K562 (cell line): ENCODE measurements around the gene RNF31. TPM values are rescaled to one million over a fixed set of nuclear protein-coding genes. Genes with fewer than 3 reads are reported as not detected.

Experiments
- ARID4B ChIP-seq: sonication (generic); formaldehyde crosslinking; IDR thresholded peaks from 2 replicates; pipeline ENCODE4 v1.8.0; 2022; ENCODE audit warnings: mild to moderate bottlenecking, missing genetic modification reagents
- ATF1 ChIP-seq, 2 experiments: fragments of 450-650 bp in 1 of 2; IDR thresholded peaks; 2 replicates each; pipeline ENCODE4 v1.6.1; 2016; ENCODE audit warnings: missing compliant biosample characterization in 1 of 2, missing genetic modification characterization in 1 of 2
- CCAR2 ChIP-seq: fragments of 200-400 bp; formaldehyde crosslinking; IDR thresholded peaks from 2 replicates; pipeline ENCODE4 v1.6.1; 2017; ENCODE audit warnings: mild to moderate bottlenecking, low read depth, low read length
- CREM ChIP-seq: IDR thresholded peaks from 2 replicates; pipeline ENCODE4 v1.6.1; 2014; ENCODE audit warnings: antibody characterized with exemption, low read depth
- DPF2 ChIP-seq: fragments of 450-650 bp; IDR thresholded peaks from 2 replicates; pipeline ENCODE4 v1.6.1; 2016
- ELF2 ChIP-seq: fragments of 250-450 bp; sonication (Bioruptor Pico); IDR thresholded peaks from 2 replicates; pipeline ENCODE4 v1.5.0; 2021; ENCODE audit warnings: mild to moderate bottlenecking
- KAT2B ChIP-seq: IDR thresholded peaks from one replicate; pipeline ENCODE4 v1.6.1; 2012; ENCODE audit warnings: low read depth, mild to moderate bottlenecking, control low read depth, inconsistent platforms, low read length, moderate library complexity
- NR4A1 ChIP-seq, 2 experiments: fragments of 250-450 bp in 1 of 2; fragments of 450-650 bp in 1 of 2; sonication (Bioruptor Pico) in 1 of 2; IDR thresholded peaks; 2 replicates each; pipeline versions ENCODE4 v1.4.0 to v1.6.1; 2016 to 2020; ENCODE audit warnings: mild to moderate bottlenecking in 2 of 2, missing compliant biosample characterization in 1 of 2, missing genetic modification characterization in 1 of 2, moderate library complexity in 1 of 2
- ZBED1 ChIP-seq: IDR thresholded peaks from 2 replicates; pipeline ENCODE4 v1.6.1; 2014
- ZBTB43 ChIP-seq: sonication (generic); formaldehyde crosslinking; IDR thresholded peaks from 2 replicates; pipeline ENCODE4 v1.8.0; 2023; ENCODE audit warnings: mild to moderate bottlenecking, missing genetic modification reagents
- ZBTB5 ChIP-seq: fragments of 450-650 bp; IDR thresholded peaks from 2 replicates; pipeline ENCODE4 v1.6.1; 2017; ENCODE audit warnings: antibody characterized with exemption
- ZNF253 ChIP-seq: fragments of 250-450 bp; sonication (Bioruptor Pico); conservative IDR thresholded peaks from 2 replicates; pipeline ENCODE4 v1.6.1; 2021; ENCODE audit warnings: mild to moderate bottlenecking
- ZNF740 ChIP-seq, 3 experiments: fragments of 200-800 bp in 1 of 3; sonication (Bioruptor generic) in 1 of 3; sonication (generic) in 1 of 3; formaldehyde crosslinking in 1 of 3; IDR thresholded peaks; 2 replicates each; pipeline versions ENCODE4 v1.6.1 to v1.8.0; 2016 to 2022; ENCODE audit warnings: mild to moderate bottlenecking in 2 of 3, missing compliant biosample characterization in 2 of 3, missing genetic modification characterization in 2 of 3, missing genetic modification reagents in 1 of 3
- polyA plus RNA-seq, 8 experiments: library from polyadenylated mRNA; depleted of rRNA in 4 of 8; stranded (reverse) in 5 of 8; unstranded in 3 of 8; fragments of >200 nt; fragmentation: Nextera tagmentation in 2 of 8; fragmentation: Illumina TruSeq in 1 of 8; extraction: Ambion mirVana in 2 of 8; extraction: Trizol in 1 of 8; gene quantifications; 2 replicates each; pipeline versions ENCODE4 v1.2.1 to v1.2.3, GENCODE V29; 2011 to 2014; ENCODE audit warnings: inconsistent platforms in 1 of 8, missing spikeins in 1 of 8
- total RNA-seq, 7 experiments: library from RNA; depleted of rRNA in 6 of 7; stranded (reverse); fragments of >200 nt in 6 of 7; fragmentation: Illumina TruSeq in 2 of 7; extraction: Trizol in 2 of 7; gene quantifications; 2 replicates each; pipeline versions ENCODE4 v1.2.1 to v1.2.3, GENCODE V29; 2011 to 2021; ENCODE audit warnings: low replicate concordance in 1 of 7

Gene RNF31
- total and polyA plus RNA-seq, 9 of the 15 experiments (the other 6 are each of a cell fraction or from before 2014, with no cell fraction given): 3.1 to 47.6 (median 19.1) TPM

- no peak for TF ChIP-seq ZBED1
- TF ChIP-seq ZNF253: no peak
- TF ChIP-seq DPF2: no peak
- TF ChIP-seq ATF1 (CRISPR knock-in tag; IDR thresholded peaks at IDR 0.05): no peak
- TF ChIP-seq ATF1 (tag; IDR thresholded peaks at IDR 0.05): peak; percentile 97
- no peak for TF ChIP-seq ZBTB43
- no peak for TF ChIP-seq KAT2B
- TF ChIP-seq NR4A1 (CRISPR knock-in tag; IDR thresholded peaks at IDR 0.05): no peak
- no peak for TF ChIP-seq NR4A1 (tag; IDR thresholded peaks at IDR 0.05)
- no peak for TF ChIP-seq ZNF740 (CRISPR knock-in tag; IDR thresholded peaks at IDR 0.05)
- TF ChIP-seq ZNF740 (tag; IDR thresholded peaks at IDR 0.05): no peak
- TF ChIP-seq ZBTB5: no peak
- TF ChIP-seq ELF2: peak; percentile 99
- TF ChIP-seq CREM: peak; percentile 93
- peak; percentile 81; the same call in 1 of the 2 replicates for TF ChIP-seq ARID4B (CRISPR knock-in tag)
- TF ChIP-seq CCAR2: no peak
These were observed 48.1 kb downstream of the RNF31 start, which contains the start of gene TM9SF1 (continued) for GRCh38 chr14:24195186-24196070.
